SW480 (cell line): ENCODE measurements around the gene TRAPPC6A.

ENCODE experiments used
- DNase-seq: peaks from one replicate; pipeline ENCODE4 v3.0.0-alpha.2; 2016; ENCODE audit warnings: low spot score

Gene TRAPPC6A

GRCh38 chr19:45177817-45178261, at the start of gene TRAPPC6A:
TSS of gene TRAPPC6A (minus strand) at chr19:45178237. CDS start at chr19:45178218, 19 bp downstream.
- peak; percentile 74 for DNase-seq

- no peak for DNase-seq
Observed at GRCh38 chr19:45224645-45225044, 46.6 kb upstream of the TRAPPC6A start.

- DNase-seq: no peak
Observed at GRCh38 chr19:45223879-45224278, 45.8 kb upstream of the TRAPPC6A start.

- no peak for DNase-seq
Observed at GRCh38 chr19:45222724-45223123, 44.7 kb upstream of the TRAPPC6A start.

- DNase-seq: no peak
Observed at GRCh38 chr19:45218911-45219743, 41.1 kb upstream of the TRAPPC6A start.

- DNase-seq: no peak
Observed at GRCh38 chr19:45218426-45218825, 40.4 kb upstream of the TRAPPC6A start.

- DNase-seq: no peak
Observed at GRCh38 chr19:45217957-45218334, 39.9 kb upstream of the TRAPPC6A start.

GRCh38 chr19:45217193-45217956, 39.3 kb upstream of the TRAPPC6A start:
- no peak for DNase-seq

GRCh38 chr19:45216667-45217066, 38.6 kb upstream of the TRAPPC6A start:
- no peak for DNase-seq

- DNase-seq: peak; percentile 43
Observed at GRCh38 chr19:45215391-45216191, 37.6 kb upstream of the TRAPPC6A start.

- DNase-seq: no peak
Observed at GRCh38 chr19:45213031-45213430, 35.0 kb upstream of the TRAPPC6A start.

GRCh38 chr19:45211751-45212381, 33.8 kb upstream of the TRAPPC6A start:
- no peak for DNase-seq

- no peak for DNase-seq
Observed at GRCh38 chr19:45206328-45206727, 28.3 kb upstream of the TRAPPC6A start.

- DNase-seq: no peak
Observed at GRCh38 chr19:45205810-45206209, 27.8 kb upstream of the TRAPPC6A start.

- DNase-seq: no peak
Observed at GRCh38 chr19:45202637-45203036, 24.6 kb upstream of the TRAPPC6A start.

- DNase-seq: peak; percentile 33
Observed at GRCh38 chr19:45200568-45200967, 22.5 kb upstream of the TRAPPC6A start.

GRCh38 chr19:45195764-45196163, 17.7 kb upstream of the TRAPPC6A start:
- DNase-seq: no peak

GRCh38 chr19:45191375-45191774, 13.3 kb upstream of the TRAPPC6A start:
- DNase-seq: no peak

GRCh38 chr19:45189971-45190370, 11.9 kb upstream of the TRAPPC6A start:
- DNase-seq: no peak

- DNase-seq: peak; percentile 65
Observed at GRCh38 chr19:45187421-45188100, 9.5 kb upstream of the TRAPPC6A start.
